PFSK-1 (cell line): ENCODE data around the gene CFAP73.

Experiments used
- FOXP2 ChIP-seq: optimal IDR thresholded peaks from 2 replicates; pipeline ENCODE3; 2011; ENCODE audit warnings: borderline replicate concordance, control low read depth, inconsistent platforms; ENCODE audit not compliant: insufficient read depth; ENCODE audit errors: extremely low read length, extremely low read depth
- POLR2AphosphoS5 ChIP-seq: IDR thresholded peaks from 2 replicates; pipeline ENCODE4 v1.6.1; 2012; ENCODE audit warnings: low read depth, mild to moderate bottlenecking, control low read depth, low read length, moderate library complexity
- SIN3A ChIP-seq: IDR thresholded peaks from 2 replicates; pipeline ENCODE4 v1.6.1; 2012; ENCODE audit warnings: mild to moderate bottlenecking, low read length, moderate library complexity, borderline replicate concordance; ENCODE audit not compliant: insufficient read depth
- TAF1 ChIP-seq: IDR thresholded peaks from 2 replicates; pipeline ENCODE4 v1.6.1; 2012; ENCODE audit warnings: low read length, control low read depth, borderline replicate concordance; ENCODE audit not compliant: insufficient read depth
- TF ChIP-seq, protein P1 (sequence below), 2 experiments: IDR thresholded peaks; 2 replicates each; pipeline versions ENCODE4 v1.6.1 to v1.8.0; 2011 to 2012; ENCODE audit warnings: low read depth in 2 of 2, low read length in 2 of 2, control low read depth in 1 of 2, inconsistent platforms in 1 of 2, mild to moderate bottlenecking in 1 of 2, moderate library complexity in 1 of 2; ENCODE audit not compliant: insufficient read depth in 1 of 2

Gene CFAP73

DNA sequence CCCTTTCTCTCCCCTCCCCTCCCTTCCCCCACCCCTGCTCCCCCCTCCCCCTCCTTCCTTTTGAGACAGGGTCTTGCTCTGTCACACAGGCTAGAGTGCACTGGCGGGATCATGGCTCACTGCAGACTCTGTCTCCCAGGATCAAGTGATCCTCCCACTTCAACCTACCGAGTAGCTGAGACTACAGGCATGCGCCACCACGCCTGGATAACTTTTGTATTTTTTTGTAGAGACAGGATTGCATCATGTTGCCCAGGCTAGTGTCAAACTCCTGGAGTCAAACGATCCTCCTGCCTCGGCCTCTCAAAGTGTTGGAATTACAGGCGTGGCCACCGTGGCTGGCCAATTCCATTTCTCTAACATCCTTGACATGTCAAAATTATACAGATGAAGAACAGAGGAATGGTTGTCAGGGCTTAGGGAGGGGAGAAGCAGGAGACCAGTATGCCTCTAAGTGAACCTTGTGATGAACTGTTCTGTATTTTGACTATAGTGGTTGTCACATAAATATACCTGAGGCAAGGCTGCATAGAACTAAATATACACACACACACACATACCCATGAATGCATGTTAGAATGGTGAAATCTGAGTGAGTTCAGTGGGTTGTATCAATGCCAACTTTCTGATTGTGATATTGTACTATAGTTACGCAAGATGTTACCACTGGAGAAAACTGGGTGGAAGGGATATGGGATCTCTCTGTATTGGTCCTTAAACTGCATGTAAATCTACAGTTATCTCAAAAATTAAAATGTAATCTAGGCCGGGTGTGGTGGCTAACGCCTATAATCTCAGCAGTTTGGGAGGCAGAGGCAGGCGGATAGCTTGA, 3.6 kb upstream of the CFAP73 start:
- TF ChIP-seq FOXP2 (no peak), TAF1 (no peak), POLR2AphosphoS5 (no peak), SIN3A (no peak)
- TF ChIP-seq, protein P1, sequence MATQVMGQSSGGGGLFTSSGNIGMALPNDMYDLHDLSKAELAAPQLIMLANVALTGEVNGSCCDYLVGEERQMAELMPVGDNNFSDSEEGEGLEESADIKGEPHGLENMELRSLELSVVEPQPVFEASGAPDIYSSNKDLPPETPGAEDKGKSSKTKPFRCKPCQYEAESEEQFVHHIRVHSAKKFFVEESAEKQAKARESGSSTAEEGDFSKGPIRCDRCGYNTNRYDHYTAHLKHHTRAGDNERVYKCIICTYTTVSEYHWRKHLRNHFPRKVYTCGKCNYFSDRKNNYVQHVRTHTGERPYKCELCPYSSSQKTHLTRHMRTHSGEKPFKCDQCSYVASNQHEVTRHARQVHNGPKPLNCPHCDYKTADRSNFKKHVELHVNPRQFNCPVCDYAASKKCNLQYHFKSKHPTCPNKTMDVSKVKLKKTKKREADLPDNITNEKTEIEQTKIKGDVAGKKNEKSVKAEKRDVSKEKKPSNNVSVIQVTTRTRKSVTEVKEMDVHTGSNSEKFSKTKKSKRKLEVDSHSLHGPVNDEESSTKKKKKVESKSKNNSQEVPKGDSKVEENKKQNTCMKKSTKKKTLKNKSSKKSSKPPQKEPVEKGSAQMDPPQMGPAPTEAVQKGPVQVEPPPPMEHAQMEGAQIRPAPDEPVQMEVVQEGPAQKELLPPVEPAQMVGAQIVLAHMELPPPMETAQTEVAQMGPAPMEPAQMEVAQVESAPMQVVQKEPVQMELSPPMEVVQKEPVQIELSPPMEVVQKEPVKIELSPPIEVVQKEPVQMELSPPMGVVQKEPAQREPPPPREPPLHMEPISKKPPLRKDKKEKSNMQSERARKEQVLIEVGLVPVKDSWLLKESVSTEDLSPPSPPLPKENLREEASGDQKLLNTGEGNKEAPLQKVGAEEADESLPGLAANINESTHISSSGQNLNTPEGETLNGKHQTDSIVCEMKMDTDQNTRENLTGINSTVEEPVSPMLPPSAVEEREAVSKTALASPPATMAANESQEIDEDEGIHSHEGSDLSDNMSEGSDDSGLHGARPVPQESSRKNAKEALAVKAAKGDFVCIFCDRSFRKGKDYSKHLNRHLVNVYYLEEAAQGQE (IDR thresholded peaks at IDR 0.05; ENCODE audit: insufficient read depth in 1 of 2, low read depth in 2 of 2, low read length in 2 of 2), result no peak

DNA sequence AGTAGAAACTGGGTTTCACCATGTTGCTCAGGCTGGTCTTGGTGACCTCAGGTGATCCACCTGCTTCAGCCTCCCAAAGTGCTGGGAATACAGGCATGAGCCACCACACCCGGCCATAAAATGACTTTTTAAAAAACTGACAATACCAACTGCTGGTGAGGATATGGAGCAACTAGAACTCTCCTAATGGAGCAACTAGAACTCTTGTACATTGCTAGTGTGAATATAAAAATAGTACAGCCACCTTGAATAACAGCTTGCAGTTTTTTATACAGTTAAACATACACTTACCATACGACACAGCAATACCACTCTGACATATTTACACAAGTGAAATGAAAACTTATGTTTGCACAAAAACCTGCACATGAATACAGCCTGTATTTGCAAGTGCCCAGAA, 2.5 kb upstream of the CFAP73 start:
- TF ChIP-seq TAF1, result no peak
- no peak for TF ChIP-seq SIN3A
- TF ChIP-seq, protein P1 (IDR thresholded peaks at IDR 0.05; ENCODE audit: insufficient read depth in 1 of 2, low read depth in 2 of 2, low read length in 2 of 2), result no peak
- TF ChIP-seq FOXP2, result no peak
- TF ChIP-seq POLR2AphosphoS5, result no peak

DNA sequence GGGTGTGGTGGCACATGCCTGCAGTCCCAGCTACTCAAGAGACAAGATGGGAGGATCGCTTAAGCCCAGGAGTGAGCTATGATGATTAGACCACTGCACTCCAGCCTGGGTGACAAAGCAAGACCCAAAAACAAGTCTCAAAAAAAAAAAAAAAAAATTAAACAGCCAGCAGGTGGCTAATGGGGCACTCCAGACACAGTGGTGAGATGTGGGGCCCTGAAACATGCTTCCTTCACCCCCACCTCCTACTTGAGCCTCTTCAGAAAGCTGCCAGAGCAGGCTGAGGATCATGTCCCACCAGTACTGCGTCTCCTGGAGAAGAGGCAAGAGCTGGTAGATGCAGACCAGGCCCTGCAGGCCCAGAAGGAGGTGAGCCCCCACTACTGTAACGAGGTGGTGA, 2.1 kb downstream of the CFAP73 start:
- no peak for TF ChIP-seq SIN3A
- TF ChIP-seq TAF1, result no peak
- TF ChIP-seq, protein P1 (IDR thresholded peaks at IDR 0.05; ENCODE audit: insufficient read depth in 1 of 2, low read depth in 2 of 2, low read length in 2 of 2), result no peak
- no peak for TF ChIP-seq FOXP2
- no peak for TF ChIP-seq POLR2AphosphoS5

DNA sequence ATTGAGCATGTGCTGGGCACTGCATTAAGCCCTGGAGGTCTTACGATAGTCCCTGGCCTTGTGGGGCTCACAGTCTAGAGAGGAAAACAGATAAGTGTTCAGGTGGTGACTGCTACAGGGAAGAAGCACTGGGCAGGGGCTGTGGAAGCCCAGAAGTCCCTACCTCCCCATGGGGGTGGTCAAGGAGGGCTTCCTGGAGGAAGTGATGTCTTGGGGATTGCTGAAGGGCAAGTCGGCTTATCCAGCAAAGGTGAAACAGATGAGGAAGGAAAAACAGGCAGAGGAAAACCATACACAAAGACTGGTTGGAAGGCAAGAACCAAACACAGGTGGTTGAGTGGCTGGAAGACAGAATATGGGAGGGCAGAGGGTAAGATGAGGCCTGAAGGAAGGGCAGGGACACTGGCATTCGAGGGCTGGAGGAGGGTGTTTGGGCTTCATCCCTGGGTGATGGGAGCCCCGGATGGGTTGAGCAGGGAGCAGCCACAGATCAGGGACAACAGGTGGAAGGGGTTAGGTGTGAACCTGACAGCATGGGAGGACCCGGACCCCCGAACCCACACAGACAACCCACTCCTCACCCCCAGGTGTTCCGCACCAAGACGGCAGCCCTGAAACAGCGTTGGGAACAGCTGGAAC, 2.8 kb downstream of the CFAP73 start:
- TF ChIP-seq POLR2AphosphoS5, result no peak
- no peak for TF ChIP-seq TAF1
- TF ChIP-seq SIN3A, result no peak
- no peak for TF ChIP-seq FOXP2
- TF ChIP-seq, protein P1 (IDR thresholded peaks at IDR 0.05; ENCODE audit: insufficient read depth in 1 of 2, low read depth in 2 of 2, low read length in 2 of 2), result no peak
